GM19397 (cell line): ENCODE measurements around the gene USP46.
A peak's percentile ranks its signal among the peaks of the same experiment; 100 is the strongest.

Experiments used
- ATAC-seq: cut with Tn5 transposase; IDR thresholded peaks from one replicate; pipeline ENCODE4 v1.9.1; 2021; ENCODE audit warnings: mild to moderate bottlenecking, moderate library complexity; ENCODE audit not compliant: unreplicated experiment

The USP46 gene

GRCh38 chr4:52657618-52658501, 1.2 kb downstream of the USP46 start:
- ATAC-seq, result no peak

GRCh38 chr4:52657292-52657617, 1.8 kb downstream of the USP46 start:
- no peak for ATAC-seq

- ATAC-seq, result no peak
Measured at GRCh38 chr4:52655506-52655905, 3.6 kb downstream of the USP46 start.

- ATAC-seq, result no peak
Measured at GRCh38 chr4:52651996-52652672, 7.0 kb downstream of the USP46 start.

GRCh38 chr4:52648836-52649235, 10.3 kb downstream of the USP46 start:
- no peak for ATAC-seq

- no peak for ATAC-seq
Measured at GRCh38 chr4:52646741-52647140, 12.4 kb downstream of the USP46 start.

- no peak for ATAC-seq
Measured at GRCh38 chr4:52646096-52646495, 13.0 kb downstream of the USP46 start.

GRCh38 chr4:52645300-52645699, 13.8 kb downstream of the USP46 start:
- ATAC-seq, result no peak

GRCh38 chr4:52643785-52644244, 15.3 kb downstream of the USP46 start:
- no peak for ATAC-seq

- no peak for ATAC-seq
Measured at GRCh38 chr4:52643190-52643589, 15.9 kb downstream of the USP46 start.

- peak; percentile 40 for ATAC-seq
Measured at GRCh38 chr4:52641854-52642563, 17.1 kb downstream of the USP46 start.

GRCh38 chr4:52640808-52641565, 18.1 kb downstream of the USP46 start:
- ATAC-seq, result no peak

GRCh38 chr4:52638717-52639116, 20.4 kb downstream of the USP46 start:
- peak; percentile 38 for ATAC-seq

GRCh38 chr4:52637116-52637515, 22.0 kb downstream of the USP46 start:
- ATAC-seq, result no peak

- ATAC-seq, result no peak
Measured at GRCh38 chr4:52635560-52635959, 23.5 kb downstream of the USP46 start.

GRCh38 chr4:52635130-52635529, 24.0 kb downstream of the USP46 start:
- ATAC-seq, result no peak

GRCh38 chr4:52633846-52634245, 25.3 kb downstream of the USP46 start:
- ATAC-seq, result no peak

- ATAC-seq, result no peak
Measured at GRCh38 chr4:52628974-52629373, 30.1 kb downstream of the USP46 start.

GRCh38 chr4:52628543-52628942, 30.6 kb downstream of the USP46 start:
- no peak for ATAC-seq

GRCh38 chr4:52627876-52628275, 31.2 kb downstream of the USP46 start:
- ATAC-seq, result no peak

GRCh38 chr4:52625216-52625615, 33.9 kb downstream of the USP46 start:
- no peak for ATAC-seq
